Activated T-cell treated with anti-CD3 and anti-CD28 coated beads, Interleukin-2, amount 50 U/mL, for 24 hours (primary cell): ENCODE data around the gene PGLYRP1.
A peak's percentile ranks its signal among the peaks of the same experiment; 100 is the strongest.

ENCODE experiments used
- DNase-seq: peaks from one replicate; pipeline ENCODE4 v3.0.0-alpha.2; 2020
- H3K27ac Mint-ChIP-seq: 2 replicates; pipeline ENCODE4 v1.8.0; 2020; ENCODE audit warnings: mild to moderate bottlenecking, mixed read lengths
- H3K27me3 Mint-ChIP-seq: 2 replicates; pipeline ENCODE4 v1.8.0; 2020; ENCODE audit warnings: mixed read lengths
- H3K36me3 Mint-ChIP-seq: 2 replicates; pipeline ENCODE4 v1.8.0; 2020; ENCODE audit warnings: low read depth, mixed read lengths
- H3K4me1 Mint-ChIP-seq: 2 replicates; pipeline ENCODE4 v1.8.0; 2020; ENCODE audit warnings: low read depth, mixed read lengths
- H3K4me3 Mint-ChIP-seq: 2 replicates; pipeline ENCODE4 v1.8.0; 2020; ENCODE audit warnings: mild to moderate bottlenecking, moderate library complexity, mixed read lengths
- H3K9me3 Mint-ChIP-seq: 2 replicates; pipeline ENCODE4 v1.8.0; 2020; ENCODE audit warnings: mixed read lengths

Gene PGLYRP1

DNA sequence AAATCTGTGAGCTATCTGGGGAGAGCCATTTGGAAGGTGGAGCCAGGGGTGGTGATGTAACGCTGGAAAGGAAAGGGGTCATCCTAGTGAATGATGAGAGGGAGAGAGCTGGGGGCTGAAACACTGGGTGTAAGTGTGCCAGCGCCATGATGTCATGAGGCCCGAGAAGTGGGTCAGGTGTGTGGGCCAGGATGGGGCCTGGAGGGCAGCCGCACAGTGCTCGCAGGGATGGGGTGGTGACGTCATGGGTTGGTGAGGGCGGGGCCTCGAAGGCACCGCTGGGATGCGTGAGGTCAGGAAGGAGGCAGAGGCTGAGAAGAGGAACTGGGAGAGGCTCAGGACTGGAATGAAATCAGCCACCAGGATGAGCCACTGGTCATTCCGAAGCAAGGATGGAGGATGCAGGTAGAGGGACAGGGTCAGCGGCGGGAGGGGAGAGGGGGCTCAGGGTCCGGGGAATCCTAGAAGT, 23.2 kb downstream of the PGLYRP1 start:
- peak overlapping the region; percentile 38 for H3K27ac Mint-ChIP-seq

DNA sequence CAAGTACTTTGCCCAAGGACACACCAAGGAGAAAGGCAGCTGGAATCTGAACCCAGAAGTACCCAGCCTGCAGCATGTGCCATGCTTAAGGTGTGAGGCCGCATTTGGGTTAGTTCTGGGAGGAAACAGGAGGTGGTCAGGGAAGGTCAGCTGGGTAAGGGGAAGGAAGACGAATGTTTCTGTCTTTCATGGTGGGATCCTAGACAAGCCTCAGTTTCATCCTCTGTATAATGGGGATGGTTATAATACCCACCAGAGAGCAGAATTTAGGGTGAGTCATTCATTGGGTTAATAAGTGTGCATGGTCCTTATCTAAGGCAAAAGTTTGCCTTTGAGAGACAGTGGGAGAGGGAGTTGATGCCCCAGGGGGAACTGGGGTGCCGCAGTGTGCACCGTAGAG, 24.0 kb downstream of the PGLYRP1 start:
- Mint-ChIP-seq H3K4me3 (no peak overlapping the region), H3K27ac (no peak overlapping the region), H3K36me3 (peaks cover 19% of the 10 kb centered on the region), H3K4me1 (peaks cover 33% of the 10 kb centered on the region), H3K9me3 (no peaks in the 10 kb centered on the region), H3K27me3 (no peaks in the 10 kb centered on the region)
- DNase-seq = no peak

More for the DNA sequence above, 23.2 kb downstream of the PGLYRP1 start:
- no peak for DNase-seq
- Mint-ChIP-seq H3K4me3 (no peak overlapping the region), H3K27me3 (no peaks in the 10 kb centered on the region), H3K9me3 (no peaks in the 10 kb centered on the region), H3K4me1 (peaks cover 31% of the 10 kb centered on the region), H3K36me3 (peaks cover 19% of the 10 kb centered on the region)

DNA sequence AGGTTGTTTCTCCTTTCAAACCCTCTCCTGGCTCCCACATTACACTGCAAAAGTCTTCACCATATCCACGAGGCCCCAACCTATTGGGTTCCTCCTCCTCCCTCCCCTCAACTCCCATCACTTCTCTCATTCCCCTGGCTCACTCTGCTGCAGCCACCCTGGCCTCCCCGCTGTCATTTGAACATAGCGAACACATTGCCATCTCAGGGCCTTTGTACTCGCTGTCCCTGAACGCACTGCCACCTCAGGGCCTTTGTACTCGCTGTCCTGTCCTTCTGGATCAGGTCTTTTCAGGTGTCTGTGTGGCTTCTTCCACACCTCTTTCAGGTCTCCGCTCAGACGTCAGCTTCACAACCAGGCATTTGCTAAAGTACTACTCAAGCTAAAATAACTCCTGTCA, 25.9 kb downstream of the PGLYRP1 start:
- Mint-ChIP-seq H3K36me3 (peaks cover 13% of the 10 kb centered on the region), H3K9me3 (no peaks in the 10 kb centered on the region), H3K4me1 (peaks cover 33% of the 10 kb centered on the region), H3K4me3 (no peak overlapping the region), H3K27ac (no peak overlapping the region), H3K27me3 (no peaks in the 10 kb centered on the region)
- no peak for DNase-seq

DNA sequence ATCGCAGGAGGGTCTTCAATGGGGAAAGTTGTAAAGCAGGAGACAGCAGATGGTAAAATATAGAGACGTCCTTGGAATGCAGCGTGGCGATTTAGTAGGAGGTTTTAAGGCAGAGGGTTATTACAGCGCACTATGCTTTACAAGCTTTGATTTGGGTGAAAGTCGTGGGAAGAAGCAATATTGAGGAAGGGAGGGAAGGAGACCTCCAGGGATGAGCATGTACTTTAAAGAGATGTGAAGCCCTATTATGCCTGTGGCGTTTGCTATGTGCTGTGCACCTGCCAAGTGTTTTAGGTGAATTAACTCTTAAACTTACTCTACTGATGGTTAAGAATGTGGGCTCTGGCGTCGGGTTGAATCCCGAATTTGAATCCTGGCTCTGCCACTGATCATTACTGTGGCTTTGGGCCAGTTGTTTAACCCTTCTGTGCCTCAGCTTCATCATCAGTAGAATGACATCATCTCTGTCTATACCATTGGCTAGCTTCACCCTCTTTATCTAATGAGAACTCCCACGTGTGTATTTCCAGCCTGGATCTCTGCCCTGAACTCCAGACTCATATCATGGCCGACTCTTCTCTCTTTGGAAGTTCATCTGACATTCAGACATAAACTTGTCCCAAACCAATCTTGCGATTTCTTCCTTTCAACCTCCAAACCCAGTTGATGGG, 27.0 kb downstream of the PGLYRP1 start:
- Mint-ChIP-seq H3K4me1 (peaks cover 31% of the 10 kb centered on the region), H3K27ac (no peak overlapping the region), H3K27me3 (peaks cover 3% of the 10 kb centered on the region), H3K36me3 (peaks cover 13% of the 10 kb centered on the region), H3K4me3 (no peak overlapping the region), H3K9me3 (no peaks in the 10 kb centered on the region)
- no peak for DNase-seq

DNA sequence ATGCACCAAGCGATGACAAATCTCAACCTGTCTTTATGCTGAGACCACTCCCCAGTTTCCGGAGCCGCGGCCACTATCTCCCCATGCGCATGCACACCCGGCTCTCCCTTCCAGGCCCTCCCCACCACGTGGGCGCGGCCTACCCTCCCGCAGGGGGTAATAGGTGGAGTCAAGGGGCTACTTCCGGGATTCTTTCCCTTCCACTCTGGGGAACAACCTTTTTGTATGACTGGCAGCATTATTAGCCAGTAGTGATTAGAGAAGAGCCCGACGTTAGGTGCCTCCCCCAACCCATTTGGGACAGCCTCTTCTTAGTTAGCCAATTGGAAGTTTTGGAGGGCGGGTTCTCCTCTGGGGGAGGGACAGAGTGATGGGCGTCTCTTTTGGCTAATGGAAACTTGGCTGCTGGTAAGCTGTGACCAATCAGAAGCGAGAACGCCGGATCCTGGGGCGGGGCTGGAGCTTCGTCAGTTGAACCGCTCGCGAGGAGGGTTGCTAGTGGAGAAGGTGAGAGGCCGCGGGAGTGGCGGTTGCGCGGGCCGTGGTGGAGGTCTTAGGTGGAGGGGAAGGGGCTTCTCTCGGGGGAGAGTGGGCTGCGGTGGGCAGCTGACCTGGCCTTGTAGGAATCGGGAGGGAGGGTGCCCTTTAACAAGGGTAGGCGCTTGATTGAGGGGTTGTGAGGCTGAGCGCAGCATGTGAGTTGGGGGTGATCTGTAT, 27.7 kb downstream of the PGLYRP1 start, which contains the start of gene CCDC61:
TSS of gene CCDC61 (plus strand) at position 470 of the 717 bp plus-strand sequence. CDS start 7,552 bp downstream, outside the sequence.
- peaks cover 8% of the 10 kb centered on the region for H3K27me3 Mint-ChIP-seq
- no peak within 1 kb of the TSS for H3K4me3 Mint-ChIP-seq
- H3K27ac Mint-ChIP-seq = no peak within 1 kb of the TSS
- H3K36me3 Mint-ChIP-seq = peaks cover 13% of the 10 kb centered on the region
- H3K9me3 Mint-ChIP-seq = no peaks in the 10 kb centered on the region
- peak; percentile 97 for DNase-seq
- H3K4me1 Mint-ChIP-seq = peaks cover 24% of the 10 kb centered on the region

DNA sequence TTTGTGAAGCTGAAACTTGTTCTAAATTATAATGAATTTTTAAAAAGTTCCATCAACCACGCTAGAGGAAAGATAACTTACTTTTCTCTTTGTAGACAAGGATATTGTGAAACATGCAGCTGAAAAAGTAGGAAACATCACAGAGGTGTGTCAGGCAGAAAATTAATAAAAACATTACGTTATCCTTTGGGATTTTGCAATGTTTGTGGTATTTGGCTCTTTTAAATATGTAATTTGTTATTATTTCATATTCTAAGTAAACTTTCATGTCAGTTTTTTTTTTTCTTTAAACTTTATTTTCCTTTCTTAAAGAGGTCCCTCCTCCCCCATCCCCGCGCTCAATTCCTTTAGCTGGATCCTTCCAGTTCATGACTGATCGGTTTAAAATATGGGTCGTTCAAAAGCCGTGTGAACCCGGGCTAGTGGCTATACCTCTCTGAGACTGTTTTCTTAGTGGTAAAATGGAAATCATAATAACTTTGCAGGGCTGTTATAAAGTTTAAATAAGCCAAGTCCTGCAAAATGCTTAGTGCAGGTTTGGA, 28.3 kb downstream of the PGLYRP1 start:
- peaks cover 13% of the 10 kb centered on the region for H3K36me3 Mint-ChIP-seq
- H3K4me1 Mint-ChIP-seq = peaks cover 20% of the 10 kb centered on the region
- H3K9me3 Mint-ChIP-seq = no peaks in the 10 kb centered on the region
- no peak overlapping the region for H3K27ac Mint-ChIP-seq
- H3K27me3 Mint-ChIP-seq = peaks cover 12% of the 10 kb centered on the region
- H3K4me3 Mint-ChIP-seq = no peak overlapping the region
- no peak for DNase-seq

DNA sequence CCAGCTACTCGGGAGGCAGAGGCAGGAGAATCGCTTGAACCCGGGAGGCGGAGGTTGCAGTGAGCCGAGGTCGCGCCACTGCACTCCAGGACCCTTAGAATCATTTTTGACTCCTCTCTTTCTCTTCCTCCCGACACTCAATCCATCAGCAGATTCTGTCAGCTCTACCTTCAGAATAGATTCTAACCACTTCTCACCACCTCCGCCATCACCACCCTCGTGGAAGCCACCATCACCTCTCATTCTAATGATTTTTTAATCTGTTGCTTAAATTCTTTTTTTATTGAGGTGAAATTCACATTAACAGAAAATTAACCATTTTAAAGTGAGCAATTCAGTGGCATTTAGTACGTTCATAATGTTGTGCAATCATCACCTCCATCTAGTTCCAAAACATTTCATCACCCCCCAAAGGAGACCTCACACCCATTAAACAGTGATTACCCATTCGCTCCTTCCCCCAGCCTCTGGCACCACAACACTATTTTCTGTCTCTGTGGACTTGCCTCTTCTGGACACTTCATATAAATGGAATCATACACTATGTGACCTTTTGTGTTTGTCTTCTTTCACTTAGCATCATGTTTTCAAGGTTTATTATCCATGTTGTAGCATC, 32.6 kb downstream of the PGLYRP1 start:
- no peak for DNase-seq
- H3K27me3 Mint-ChIP-seq = peaks cover 18% of the 10 kb centered on the region
- no peaks in the 10 kb centered on the region for H3K36me3 Mint-ChIP-seq
- no peaks in the 10 kb centered on the region for H3K9me3 Mint-ChIP-seq
- H3K4me3 Mint-ChIP-seq = no peak overlapping the region
- peaks cover 4% of the 10 kb centered on the region for H3K4me1 Mint-ChIP-seq
- H3K27ac Mint-ChIP-seq = no peak overlapping the region

DNA sequence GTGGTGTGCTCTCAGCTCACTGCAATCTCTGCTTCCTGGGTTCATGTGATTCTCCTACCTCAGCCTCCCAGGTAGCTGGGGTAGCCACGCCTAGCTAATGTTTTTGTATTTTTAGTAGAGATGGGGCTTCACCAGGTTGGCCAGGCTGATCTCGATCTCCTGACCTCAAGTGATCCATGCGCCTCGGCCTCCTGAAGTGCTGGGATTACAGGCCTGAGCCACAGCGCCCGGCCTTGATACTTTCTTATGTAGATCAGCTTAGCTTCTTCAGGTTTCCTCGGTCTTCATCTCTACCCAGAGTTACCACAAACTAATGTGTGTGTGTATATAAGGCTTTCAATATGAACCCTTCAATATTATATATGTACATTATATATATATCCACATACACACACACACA, 37.5 kb downstream of the PGLYRP1 start:
- no peak for DNase-seq
- no peak overlapping the region for H3K4me3 Mint-ChIP-seq
- H3K27ac Mint-ChIP-seq = no peak overlapping the region
- no peaks in the 10 kb centered on the region for H3K9me3 Mint-ChIP-seq
- H3K36me3 Mint-ChIP-seq = no peaks in the 10 kb centered on the region
- peaks cover 28% of the 10 kb centered on the region for H3K27me3 Mint-ChIP-seq
- H3K4me1 Mint-ChIP-seq = peaks cover 2% of the 10 kb centered on the region

DNA sequence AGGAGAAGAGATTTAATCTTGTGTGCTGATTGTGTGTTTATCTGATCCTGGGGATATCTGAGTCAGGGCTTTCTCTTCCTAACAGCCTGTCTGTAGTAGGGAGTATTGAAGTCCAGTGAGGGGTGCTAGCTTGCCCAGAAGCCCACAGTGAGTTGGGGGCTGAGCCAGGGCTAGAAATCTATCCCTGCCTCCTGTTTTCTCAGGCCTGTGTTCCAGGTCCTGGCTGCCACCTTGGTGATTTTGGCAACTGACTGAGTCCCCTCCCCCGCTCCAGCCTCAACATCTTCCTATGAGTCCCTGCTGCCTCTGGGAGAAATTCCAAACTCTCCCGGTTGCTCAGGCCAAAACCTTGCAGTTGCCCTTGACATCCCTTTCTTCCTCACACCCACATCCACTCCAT, 41.5 kb downstream of the PGLYRP1 start:
- Mint-ChIP-seq H3K4me3 (no peak overlapping the region), H3K9me3 (no peaks in the 10 kb centered on the region), H3K4me1 (no peaks in the 10 kb centered on the region), H3K36me3 (no peaks in the 10 kb centered on the region), H3K27ac (no peak overlapping the region), H3K27me3 (peaks cover 34% of the 10 kb centered on the region)
- no peak for DNase-seq

DNA sequence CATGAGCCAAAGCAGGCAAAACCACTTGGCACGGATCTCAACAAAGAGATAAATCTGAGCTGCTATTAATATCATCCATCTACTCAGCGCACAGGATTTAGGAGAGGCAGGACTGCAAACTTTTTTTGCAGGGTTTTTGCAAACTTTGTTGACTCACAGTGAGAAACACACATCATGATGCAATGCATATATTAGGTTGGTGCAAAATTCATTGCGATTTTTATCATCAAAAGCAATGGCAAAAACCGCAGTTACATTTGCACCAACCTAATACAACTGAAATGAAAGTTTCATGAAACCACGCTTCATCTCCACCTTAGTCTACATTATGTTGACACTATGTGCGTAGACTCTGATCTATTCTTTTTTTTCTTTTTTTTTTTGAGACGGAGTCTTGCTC, 44.7 kb downstream of the PGLYRP1 start:
- Mint-ChIP-seq H3K27ac (no peak overlapping the region), H3K36me3 (no peaks in the 10 kb centered on the region), H3K4me1 (peaks cover 1% of the 10 kb centered on the region), H3K4me3 (no peak overlapping the region), H3K27me3 (peaks cover 51% of the 10 kb centered on the region), H3K9me3 (no peaks in the 10 kb centered on the region)
- DNase-seq = no peak

DNA sequence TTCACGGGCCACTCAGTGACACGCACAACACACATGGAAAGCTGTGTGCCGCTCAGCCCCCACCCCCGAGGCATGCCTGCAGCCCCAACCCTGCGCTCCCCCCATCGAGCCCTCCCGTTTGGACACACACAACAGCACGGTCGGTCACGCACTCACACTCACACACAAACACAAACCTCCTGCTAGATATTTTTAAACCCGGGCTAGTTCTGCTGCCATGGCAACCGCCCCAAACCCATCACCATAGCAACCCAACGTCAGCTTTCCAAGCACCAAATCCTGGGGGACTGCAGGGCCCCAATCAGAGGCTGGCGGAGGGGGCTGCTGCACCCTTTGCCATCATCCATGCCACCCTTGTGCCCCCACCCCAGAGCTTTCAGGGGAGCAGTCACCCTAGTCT, 46.7 kb downstream of the PGLYRP1 start:
- H3K27ac Mint-ChIP-seq = no peak overlapping the region
- H3K9me3 Mint-ChIP-seq = no peaks in the 10 kb centered on the region
- peaks cover 60% of the 10 kb centered on the region for H3K27me3 Mint-ChIP-seq
- no peak overlapping the region for H3K4me3 Mint-ChIP-seq
- no peak for DNase-seq
- H3K4me1 Mint-ChIP-seq = peaks cover 14% of the 10 kb centered on the region
- no peaks in the 10 kb centered on the region for H3K36me3 Mint-ChIP-seq

DNA sequence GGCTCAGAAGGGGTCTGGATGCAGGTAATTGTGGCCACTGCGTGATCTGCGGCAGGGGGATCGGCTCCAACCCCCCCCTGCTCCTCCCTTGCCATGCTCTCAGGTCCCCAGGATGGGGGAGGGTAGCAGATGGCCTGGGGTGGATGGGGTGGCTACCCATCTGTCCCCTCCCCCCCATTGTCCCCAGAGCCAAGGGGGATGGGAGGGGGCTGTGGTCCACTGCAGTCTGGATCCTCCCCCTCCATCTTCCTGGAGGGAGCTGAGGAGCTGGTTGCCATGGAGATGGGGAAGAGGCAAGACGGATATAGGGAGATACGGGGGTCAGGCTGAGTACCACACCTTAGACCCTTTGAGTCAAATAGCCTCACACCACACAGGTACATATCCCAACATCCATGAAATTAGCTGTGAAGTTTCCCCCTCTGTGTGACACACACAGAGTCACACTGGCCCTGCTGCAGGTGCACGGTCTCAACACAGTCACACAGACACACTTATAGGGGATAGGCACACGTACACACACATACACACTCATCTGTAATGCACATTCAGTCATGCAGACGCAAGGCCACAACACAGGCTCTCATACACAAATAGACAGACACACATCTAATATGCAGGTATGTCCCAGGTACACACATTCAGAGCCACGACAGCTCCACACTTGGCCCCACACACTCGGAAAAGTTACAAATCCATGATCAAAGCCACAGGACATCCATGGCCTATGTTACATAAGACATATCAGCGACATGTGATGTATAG, 47.4 kb downstream of the PGLYRP1 start:
- Mint-ChIP-seq H3K4me3 (no peak overlapping the region), H3K4me1 (peaks cover 14% of the 10 kb centered on the region), H3K9me3 (no peaks in the 10 kb centered on the region), H3K36me3 (no peaks in the 10 kb centered on the region), H3K27me3 (peaks cover 65% of the 10 kb centered on the region), H3K27ac (no peak overlapping the region)
- no peak for DNase-seq

DNA sequence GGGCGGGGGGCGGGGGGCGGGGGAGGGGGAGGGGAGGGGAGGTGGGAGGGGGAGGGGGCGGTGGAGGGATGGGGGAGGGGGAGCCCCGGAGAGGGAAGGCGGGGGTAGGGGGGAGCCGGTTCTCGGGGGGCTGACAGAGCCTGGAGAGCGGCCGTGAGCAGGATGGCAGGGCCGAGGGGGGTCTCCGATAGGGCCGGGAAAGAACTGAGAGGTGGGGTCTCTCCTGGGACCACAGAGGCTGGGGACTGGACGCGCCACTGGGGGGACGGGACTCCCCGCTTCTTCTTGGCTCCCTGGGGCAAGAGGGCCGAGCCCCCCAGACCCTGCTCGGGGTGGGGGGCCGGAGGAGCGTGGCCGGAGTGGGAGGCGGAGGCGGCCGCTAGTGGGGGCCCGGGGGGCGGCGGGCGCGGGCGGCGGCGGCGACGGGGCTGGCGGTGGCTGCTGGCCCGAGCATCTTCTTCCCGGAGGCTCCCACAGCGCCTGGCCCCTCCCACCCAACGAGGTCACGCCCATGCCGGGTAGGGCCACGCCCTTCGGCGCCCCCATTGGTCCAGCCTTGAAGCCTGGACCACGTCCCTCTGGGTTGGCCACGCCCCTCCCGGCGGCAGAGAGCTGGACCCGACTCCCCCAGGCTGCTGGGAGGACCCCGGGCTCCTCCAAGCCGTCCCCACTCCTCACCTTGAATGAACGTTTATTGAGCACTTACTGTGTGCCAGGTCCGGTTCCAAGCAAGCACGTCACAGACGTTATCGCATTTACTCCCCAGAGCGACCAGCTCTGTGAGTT, 49.1 kb downstream of the PGLYRP1 start, which contains the start of gene NOVA2:
TSS of gene NOVA2 (minus strand) at position 313 of the 786 bp plus-strand sequence. CDS start 514 bp downstream, outside the sequence.
- Mint-ChIP-seq H3K36me3 (no peaks in the 10 kb centered on the region), H3K9me3 (no peaks in the 10 kb centered on the region), H3K27ac (no peak within 1 kb of the TSS), H3K4me1 (peaks cover 14% of the 10 kb centered on the region), H3K4me3 (no peak within 1 kb of the TSS), H3K27me3 (peaks cover 78% of the 10 kb centered on the region)
- DNase-seq = peak; percentile 66
